Activated T-helper 17 cell treated with anti-CD3 and anti-CD28 coated beads, Interleukin-2, amount 50 U/mL, for 72 hours (primary cell): ENCODE results near the gene EVA1A. TPM values are rescaled to one million over a fixed set of nuclear protein-coding genes. Genes with fewer than 3 reads are reported as not detected.

ENCODE experiments used
- ATAC-seq: fragments of 150-1000 bp; cut with Tn5 transposase; replicated peaks from 2 replicates; pipeline ENCODE4 v1.10.0; 2021; ENCODE audit warnings: mild to moderate bottlenecking, moderate library complexity
- H3K27ac Mint-ChIP-seq: one replicate; pipeline ENCODE4 v1.8.0; 2022; ENCODE audit warnings: mixed read lengths
- H3K27me3 Mint-ChIP-seq: one replicate; pipeline ENCODE4 v1.8.0; 2022; ENCODE audit warnings: mixed read lengths
- H3K36me3 Mint-ChIP-seq: one replicate; pipeline ENCODE4 v1.8.0; 2022; ENCODE audit warnings: low read depth, mild to moderate bottlenecking, mixed read lengths
- H3K4me1 Mint-ChIP-seq: one replicate; pipeline ENCODE4 v1.8.0; 2022; ENCODE audit warnings: mixed read lengths
- H3K4me3 Mint-ChIP-seq: one replicate; pipeline ENCODE4 v1.8.0; 2022; ENCODE audit warnings: mild to moderate bottlenecking, mixed read lengths
- H3K9me3 Mint-ChIP-seq: one replicate; pipeline ENCODE4 v1.8.0; 2022; ENCODE audit warnings: mixed read lengths
- total RNA-seq, 2 donors: library from RNA; stranded (reverse); gene quantifications; one replicate each; pipeline ENCODE4 v1.2.3, GENCODE V29; 2022

Gene EVA1A
- total RNA-seq, 2 donors from 2014 or later, result not detected

DNA sequence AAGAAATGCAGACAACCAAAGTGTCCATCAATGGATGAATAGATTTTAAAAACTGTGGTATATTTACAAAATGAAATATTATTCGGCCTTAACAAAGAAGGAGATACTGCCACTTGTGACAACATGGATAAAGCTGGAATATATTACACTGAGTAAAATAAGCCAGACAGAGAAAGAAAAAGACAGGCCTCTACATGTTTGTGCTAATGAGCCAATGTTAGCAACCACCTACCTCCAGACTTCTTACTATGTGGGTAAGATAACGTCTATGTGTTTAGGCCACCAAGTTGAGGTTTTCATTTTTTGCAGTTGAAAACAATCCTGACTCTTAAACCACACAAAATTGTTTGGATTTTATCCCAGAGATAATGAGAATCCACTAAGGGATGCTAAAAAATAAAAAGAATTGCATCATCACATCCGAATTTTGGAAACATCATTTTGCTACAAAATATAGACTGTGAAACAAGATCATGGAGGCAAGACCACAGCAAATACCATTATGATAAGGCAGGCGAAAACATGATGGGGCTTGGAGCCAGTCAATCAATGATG is 47.0 kb downstream of the EVA1A start:
- no peak overlapping the region for H3K4me3 Mint-ChIP-seq
- H3K36me3 Mint-ChIP-seq, result no peaks in the 10 kb centered on the region
- ATAC-seq, result no peak
- no peak overlapping the region for H3K27ac Mint-ChIP-seq
- H3K27me3 Mint-ChIP-seq, result peaks cover 22% of the 10 kb centered on the region
- peaks cover 12% of the 10 kb centered on the region for H3K9me3 Mint-ChIP-seq
- H3K4me1 Mint-ChIP-seq, result no peaks in the 10 kb centered on the region

DNA sequence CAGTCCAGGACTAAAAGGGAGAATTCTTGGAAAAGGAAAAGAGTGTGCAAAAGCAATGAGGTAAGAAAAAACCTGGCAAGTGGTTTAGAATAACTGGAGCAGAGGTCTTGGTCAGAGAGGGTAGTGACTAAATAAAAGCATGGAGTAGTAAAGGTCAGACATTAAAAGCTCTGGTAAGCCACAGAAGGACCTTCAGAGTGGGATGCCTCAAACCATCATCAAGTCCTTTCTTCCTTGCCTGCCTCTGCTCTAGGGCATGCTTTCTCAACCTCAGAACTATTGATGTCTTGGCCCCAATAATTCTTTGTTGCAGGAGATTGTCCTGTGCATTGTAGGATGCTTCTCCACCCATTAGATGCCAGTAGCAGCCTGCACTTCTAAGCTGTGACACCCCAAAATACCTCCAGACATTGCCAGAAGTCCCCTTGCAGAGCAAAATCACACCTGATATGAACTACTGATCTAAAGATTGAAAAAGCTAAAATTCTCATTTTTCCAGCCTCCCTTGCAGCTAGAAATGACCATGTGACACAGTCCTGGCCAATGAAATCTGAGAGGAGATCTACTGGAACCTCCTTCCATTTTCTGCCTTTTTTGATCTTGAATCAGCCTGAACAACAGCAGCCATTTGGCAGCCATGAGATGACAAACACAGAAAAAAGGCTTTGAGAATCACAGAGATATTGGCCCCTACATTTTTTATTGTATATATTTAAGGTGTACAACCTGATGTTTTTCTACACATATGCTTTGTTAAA is 48.1 kb downstream of the EVA1A start:
- H3K27ac Mint-ChIP-seq, result no peak overlapping the region
- ATAC-seq, result no peak
- no peaks in the 10 kb centered on the region for H3K36me3 Mint-ChIP-seq
- H3K9me3 Mint-ChIP-seq, result peaks cover 15% of the 10 kb centered on the region
- H3K4me3 Mint-ChIP-seq, result no peak overlapping the region
- no peaks in the 10 kb centered on the region for H3K4me1 Mint-ChIP-seq
- H3K27me3 Mint-ChIP-seq, result peaks cover 18% of the 10 kb centered on the region

DNA sequence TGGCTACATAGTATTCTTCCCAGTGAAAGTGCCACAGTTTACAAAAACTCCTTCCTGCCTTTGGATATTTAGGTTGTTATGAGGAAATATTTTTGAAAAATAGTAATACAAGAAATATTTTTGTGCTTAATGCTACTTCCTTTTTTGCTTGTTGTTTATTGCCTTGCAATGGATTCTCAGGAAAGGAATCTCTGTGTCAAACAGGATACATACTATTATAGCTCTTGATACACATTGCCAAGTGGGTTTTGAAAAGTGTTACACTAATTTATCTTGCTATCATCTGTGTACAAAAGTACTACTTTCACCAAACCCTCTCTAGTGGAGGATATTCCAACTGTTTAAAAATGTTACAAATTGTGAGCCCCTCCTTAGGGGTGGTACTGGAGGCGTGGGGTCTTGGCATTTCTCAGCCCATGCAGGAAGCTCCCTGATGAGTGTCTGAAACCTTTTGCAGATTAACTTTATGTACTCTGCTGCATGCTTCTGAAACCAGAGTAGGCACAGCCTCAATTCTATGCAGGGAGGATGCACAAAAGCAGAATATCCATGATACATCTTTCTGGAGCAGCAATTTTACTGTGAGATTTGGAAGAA is 54.5 kb downstream of the EVA1A start:
- Mint-ChIP-seq H3K27ac (no peak overlapping the region), H3K27me3 (peaks cover 17% of the 10 kb centered on the region), H3K9me3 (peaks cover 5% of the 10 kb centered on the region), H3K4me1 (no peaks in the 10 kb centered on the region), H3K4me3 (no peak overlapping the region), H3K36me3 (no peaks in the 10 kb centered on the region)
- no peak for ATAC-seq

DNA sequence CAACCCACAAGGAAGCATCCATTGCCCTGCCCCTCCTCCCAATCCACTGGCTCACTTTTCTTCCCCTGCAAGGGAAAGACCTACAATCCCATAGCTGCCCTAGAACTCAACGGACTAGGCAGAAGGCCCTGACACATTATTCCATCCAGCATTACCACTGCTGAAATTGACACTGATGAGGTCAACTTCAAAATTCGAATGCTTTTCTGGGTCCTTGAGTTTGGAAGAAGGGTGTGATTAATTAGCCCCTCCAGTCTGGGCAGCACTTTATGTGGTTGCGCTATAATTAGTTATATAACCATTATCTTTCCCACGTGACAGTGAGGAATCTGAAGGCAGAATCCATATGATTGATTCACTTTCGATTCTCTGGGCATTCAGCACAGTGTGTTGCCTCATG is 55.7 kb downstream of the EVA1A start:
- Mint-ChIP-seq H3K4me3 (no peak overlapping the region), H3K9me3 (peaks cover 5% of the 10 kb centered on the region), H3K27me3 (peaks cover 24% of the 10 kb centered on the region), H3K4me1 (no peaks in the 10 kb centered on the region), H3K36me3 (no peaks in the 10 kb centered on the region), H3K27ac (no peak overlapping the region)
- no peak for ATAC-seq

DNA sequence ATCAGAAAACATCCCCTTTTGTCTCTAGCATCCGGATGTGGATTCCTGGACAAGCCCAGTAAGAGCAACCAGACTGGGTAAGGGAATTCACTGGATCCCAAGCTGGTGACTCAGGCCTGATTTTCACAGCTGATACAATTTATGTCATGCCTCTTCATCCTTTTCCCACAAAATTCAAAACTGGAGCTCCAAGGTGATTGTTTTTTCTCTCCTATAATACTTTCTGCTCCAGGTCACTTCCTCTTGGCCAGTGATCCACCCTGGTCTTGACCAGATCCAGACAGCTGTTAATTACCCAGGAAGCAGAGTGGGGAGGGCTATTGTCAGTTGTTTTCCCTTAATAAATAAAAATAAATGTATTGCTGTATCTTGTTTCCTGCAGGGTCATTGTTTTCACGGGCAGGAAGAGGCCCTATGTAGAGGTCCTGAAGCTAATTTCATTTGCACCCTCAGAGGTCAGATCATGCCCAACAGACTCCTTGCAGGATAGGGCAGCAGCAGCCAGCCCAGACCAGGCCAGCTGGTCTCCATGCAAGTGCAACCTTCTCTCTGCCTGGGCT is 57.6 kb downstream of the EVA1A start:
- Mint-ChIP-seq H3K27me3 (peaks cover 14% of the 10 kb centered on the region), H3K4me3 (no peak overlapping the region), H3K4me1 (no peaks in the 10 kb centered on the region), H3K27ac (no peak overlapping the region), H3K36me3 (no peaks in the 10 kb centered on the region), H3K9me3 (no peaks in the 10 kb centered on the region)
- ATAC-seq, result no peak

DNA sequence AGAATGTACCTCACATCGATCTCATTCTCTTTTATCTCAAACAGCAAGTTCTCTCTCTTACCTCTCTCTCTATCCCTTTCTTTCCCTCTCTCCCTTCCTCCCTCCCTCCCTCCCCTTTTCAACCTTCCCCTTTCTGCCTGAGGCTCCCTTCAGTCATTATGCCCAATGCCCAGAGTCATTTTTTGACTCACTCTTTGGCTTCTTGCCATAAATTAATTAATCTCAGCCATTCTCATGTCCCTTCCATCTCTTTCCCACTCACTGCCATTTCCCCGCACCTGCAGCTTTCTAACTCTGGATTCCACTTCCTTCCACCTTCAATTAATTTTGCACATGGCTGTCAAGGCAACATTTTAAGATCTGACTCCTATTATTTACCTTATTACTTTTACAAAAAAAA is 60.1 kb downstream of the EVA1A start:
- ATAC-seq, result no peak
- Mint-ChIP-seq H3K4me1 (no peaks in the 10 kb centered on the region), H3K9me3 (no peaks in the 10 kb centered on the region), H3K27me3 (peaks cover 19% of the 10 kb centered on the region), H3K4me3 (no peak overlapping the region), H3K27ac (no peak overlapping the region), H3K36me3 (no peaks in the 10 kb centered on the region)

DNA sequence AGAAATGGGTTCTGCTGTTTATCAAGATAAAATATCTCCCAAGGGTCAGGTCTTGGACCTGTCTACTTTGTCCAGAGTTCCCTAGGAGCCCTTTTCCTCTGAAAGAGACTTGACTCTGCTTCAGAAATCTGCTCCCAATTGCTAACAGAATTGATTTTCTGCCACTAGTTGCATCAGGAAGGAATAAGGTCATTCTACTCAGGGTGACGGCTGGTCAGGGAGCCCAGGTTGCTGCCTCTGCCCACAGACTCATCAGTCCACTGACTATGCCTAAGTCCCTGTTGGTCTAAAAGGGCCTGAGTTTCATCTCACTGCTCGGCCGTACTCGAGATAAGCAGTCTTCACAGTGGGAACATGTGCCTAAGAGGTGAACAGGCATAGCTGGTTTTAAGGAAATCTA is 61.2 kb downstream of the EVA1A start:
- no peaks in the 10 kb centered on the region for H3K4me1 Mint-ChIP-seq
- no peak overlapping the region for H3K4me3 Mint-ChIP-seq
- no peaks in the 10 kb centered on the region for H3K9me3 Mint-ChIP-seq
- no peak overlapping the region for H3K27ac Mint-ChIP-seq
- H3K36me3 Mint-ChIP-seq, result no peaks in the 10 kb centered on the region
- ATAC-seq, result no peak
- peaks cover 19% of the 10 kb centered on the region for H3K27me3 Mint-ChIP-seq

DNA sequence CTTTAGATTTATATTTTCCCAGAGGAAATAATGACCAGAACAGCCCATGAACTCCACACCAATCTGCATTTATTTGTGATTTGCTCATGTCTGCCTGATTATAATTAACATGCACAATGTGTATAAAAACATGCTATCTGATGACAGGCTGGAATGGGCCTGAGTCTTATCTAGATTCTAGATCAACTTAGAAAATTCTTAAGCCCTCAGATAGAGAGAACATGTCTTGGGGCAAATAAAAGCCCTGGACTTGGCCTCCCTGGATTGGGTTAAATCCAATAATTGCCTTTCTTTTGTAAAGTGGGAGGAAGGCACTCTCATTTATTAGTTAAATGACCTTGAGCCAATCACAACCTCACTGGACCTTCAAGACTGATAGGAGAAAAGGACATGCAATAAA is 61.8 kb downstream of the EVA1A start:
- no peak for ATAC-seq
- H3K4me3 Mint-ChIP-seq, result no peak overlapping the region
- peaks cover 15% of the 10 kb centered on the region for H3K27me3 Mint-ChIP-seq
- H3K4me1 Mint-ChIP-seq, result no peaks in the 10 kb centered on the region
- H3K27ac Mint-ChIP-seq, result no peak overlapping the region
- H3K36me3 Mint-ChIP-seq, result no peaks in the 10 kb centered on the region
- no peaks in the 10 kb centered on the region for H3K9me3 Mint-ChIP-seq

DNA sequence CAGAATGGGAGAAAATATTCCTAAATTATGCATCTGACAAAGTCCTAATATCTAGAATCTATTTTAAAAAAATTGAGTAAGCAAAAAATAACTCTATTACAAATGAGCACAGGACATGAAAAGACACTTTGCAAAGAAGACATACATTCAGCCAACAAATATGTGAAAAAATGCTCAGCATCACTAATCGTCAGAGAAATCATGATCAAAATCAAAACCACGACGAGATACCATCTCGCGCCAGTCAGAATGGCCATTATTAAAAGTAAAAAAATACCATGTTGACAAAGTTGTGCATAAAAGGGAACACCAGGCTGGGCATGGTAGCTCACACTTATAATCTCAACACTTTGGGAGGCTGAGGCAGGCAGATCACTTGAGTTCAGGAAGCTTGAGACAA is 63.5 kb downstream of the EVA1A start:
- H3K36me3 Mint-ChIP-seq, result no peaks in the 10 kb centered on the region
- no peaks in the 10 kb centered on the region for H3K9me3 Mint-ChIP-seq
- no peak for ATAC-seq
- H3K27me3 Mint-ChIP-seq, result peaks cover 19% of the 10 kb centered on the region
- no peaks in the 10 kb centered on the region for H3K4me1 Mint-ChIP-seq
- H3K4me3 Mint-ChIP-seq, result no peak overlapping the region
- no peak overlapping the region for H3K27ac Mint-ChIP-seq

DNA sequence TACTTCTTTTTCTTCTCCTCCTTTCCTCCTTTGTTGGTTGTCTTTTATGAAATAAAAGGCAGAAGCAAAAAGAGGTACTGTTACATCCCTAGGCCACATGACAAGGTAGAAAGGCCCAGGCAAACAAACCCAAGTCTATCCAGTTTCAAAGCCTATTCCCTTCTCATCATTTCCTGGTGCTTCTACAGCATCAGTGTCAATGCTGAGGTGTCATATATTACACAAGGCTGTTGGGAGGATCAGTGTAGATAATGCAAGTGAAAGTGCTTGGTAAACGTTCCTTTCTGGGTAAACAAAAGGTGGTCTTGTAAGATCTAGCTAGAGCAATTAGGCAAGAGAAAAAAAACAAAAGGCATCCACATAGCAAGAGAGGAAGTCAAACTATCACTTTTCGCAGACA is 64.9 kb downstream of the EVA1A start:
- Mint-ChIP-seq H3K36me3 (no peaks in the 10 kb centered on the region), H3K27me3 (peaks cover 16% of the 10 kb centered on the region), H3K9me3 (no peaks in the 10 kb centered on the region), H3K4me3 (no peak overlapping the region), H3K27ac (no peak overlapping the region), H3K4me1 (no peaks in the 10 kb centered on the region)
- ATAC-seq, result no peak

DNA sequence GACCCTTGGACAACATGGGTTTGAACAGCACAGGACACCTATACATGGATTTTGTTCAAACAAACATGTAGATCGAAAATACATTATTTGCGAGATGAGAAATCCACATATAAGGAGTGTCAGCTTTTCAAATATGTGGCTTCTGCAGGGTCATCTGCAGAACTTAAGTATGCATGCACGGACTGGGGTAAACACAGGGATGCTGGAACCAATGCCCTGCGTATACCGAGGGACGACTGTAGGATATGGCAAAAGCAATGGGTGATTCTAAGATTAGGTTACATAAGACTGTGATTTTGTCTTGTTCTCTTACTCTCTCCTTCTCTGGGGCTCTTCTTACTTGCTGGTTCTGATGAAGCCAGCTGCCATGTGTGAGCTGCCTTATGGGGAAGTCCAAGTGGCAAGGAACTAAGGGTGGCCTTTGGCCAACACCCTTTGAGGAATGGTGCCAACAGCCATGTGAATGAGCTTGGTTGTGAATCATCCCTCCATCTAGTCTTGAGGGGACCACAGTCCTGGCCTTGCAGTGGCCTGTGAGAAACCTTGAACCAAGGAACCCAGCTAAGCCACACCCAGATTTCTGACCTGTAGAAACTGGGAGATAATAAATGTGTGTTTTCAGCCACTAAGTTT is 66.5 kb downstream of the EVA1A start:
- no peaks in the 10 kb centered on the region for H3K4me1 Mint-ChIP-seq
- H3K27ac Mint-ChIP-seq, result no peak overlapping the region
- H3K9me3 Mint-ChIP-seq, result no peaks in the 10 kb centered on the region
- no peak overlapping the region for H3K4me3 Mint-ChIP-seq
- no peaks in the 10 kb centered on the region for H3K36me3 Mint-ChIP-seq
- no peak for ATAC-seq
- peaks cover 19% of the 10 kb centered on the region for H3K27me3 Mint-ChIP-seq

DNA sequence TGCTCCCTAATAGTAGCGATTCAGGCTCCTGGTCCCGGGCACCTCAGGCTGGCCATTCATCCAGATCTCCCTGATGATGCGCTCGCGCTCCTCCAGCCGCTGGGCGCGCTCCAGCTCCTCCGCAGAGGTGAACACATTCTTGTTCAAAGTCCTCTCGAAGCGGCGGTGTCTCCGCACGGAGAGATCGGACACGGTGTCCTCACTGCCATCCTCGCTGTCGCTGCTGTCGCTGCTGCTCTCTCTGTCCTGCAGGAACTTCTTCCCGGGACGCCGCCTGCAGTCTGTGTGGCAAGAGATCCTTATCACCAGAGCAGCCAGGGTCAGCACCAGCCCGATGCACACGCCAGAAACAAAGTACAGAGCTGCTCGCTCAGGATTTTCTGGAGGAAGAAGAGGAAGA is 67.5 kb downstream of the EVA1A start:
- no peak for ATAC-seq
- Mint-ChIP-seq H3K4me1 (no peaks in the 10 kb centered on the region), H3K27me3 (peaks cover 30% of the 10 kb centered on the region), H3K36me3 (no peaks in the 10 kb centered on the region), H3K27ac (no peak overlapping the region), H3K4me3 (no peak overlapping the region), H3K9me3 (no peaks in the 10 kb centered on the region)

DNA sequence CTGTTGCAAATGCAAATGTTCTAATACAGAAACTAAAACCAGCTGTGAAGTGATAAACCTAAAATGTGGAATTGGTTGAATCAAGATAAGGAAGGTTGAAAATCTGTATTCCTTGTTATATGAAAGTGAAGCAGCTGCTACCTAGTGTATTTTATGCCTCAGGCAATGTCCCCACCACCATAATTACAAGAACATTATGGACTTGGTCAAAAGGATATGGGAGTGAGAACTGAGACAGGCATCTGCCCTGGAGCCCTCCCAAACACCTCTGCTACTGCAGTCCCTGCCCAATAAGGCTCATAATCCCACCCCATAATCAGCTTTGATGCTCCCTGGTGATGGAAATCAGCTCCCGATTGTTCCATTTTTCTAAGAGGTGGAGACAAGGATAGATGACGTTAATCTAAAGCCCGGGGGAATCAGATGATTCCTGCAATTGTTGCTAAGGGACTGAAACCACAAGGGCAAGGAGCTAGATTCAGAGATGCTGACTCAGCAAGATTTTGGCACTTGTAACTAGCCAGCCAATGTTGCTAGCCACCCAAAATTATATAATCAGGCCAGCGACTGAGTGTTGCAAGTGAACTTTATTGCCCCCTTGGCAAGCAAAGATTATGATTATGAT is 69.5 kb downstream of the EVA1A start:
- H3K27me3 Mint-ChIP-seq, result peaks cover 36% of the 10 kb centered on the region
- H3K9me3 Mint-ChIP-seq, result no peaks in the 10 kb centered on the region
- no peak for ATAC-seq
- H3K4me3 Mint-ChIP-seq, result no peak overlapping the region
- no peaks in the 10 kb centered on the region for H3K4me1 Mint-ChIP-seq
- H3K27ac Mint-ChIP-seq, result no peak overlapping the region
- no peaks in the 10 kb centered on the region for H3K36me3 Mint-ChIP-seq

DNA sequence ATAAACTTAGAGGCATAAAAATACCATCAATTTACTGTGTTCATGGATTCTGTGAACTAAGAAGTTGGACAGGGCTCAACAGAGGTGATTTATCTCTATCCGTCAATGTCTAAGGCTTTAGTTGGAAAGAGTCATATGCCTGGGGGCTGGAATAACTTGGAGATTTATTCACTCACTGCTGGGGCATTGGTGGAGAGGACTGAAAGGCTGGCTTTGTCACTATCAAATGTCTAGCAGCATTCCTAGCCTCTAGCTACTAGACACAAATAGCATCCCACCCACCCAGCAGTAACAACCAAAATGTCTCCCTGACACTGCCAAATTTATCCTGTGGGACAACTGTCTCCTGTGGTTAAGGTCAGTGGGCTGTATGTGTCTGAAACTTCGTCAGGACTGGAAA is 71.0 kb downstream of the EVA1A start:
- no peaks in the 10 kb centered on the region for H3K36me3 Mint-ChIP-seq
- H3K27me3 Mint-ChIP-seq, result peaks cover 33% of the 10 kb centered on the region
- H3K4me1 Mint-ChIP-seq, result no peaks in the 10 kb centered on the region

More for the DNA sequence above, 71.0 kb downstream of the EVA1A start:
- Mint-ChIP-seq H3K4me3 (no peak overlapping the region), H3K9me3 (no peaks in the 10 kb centered on the region), H3K27ac (no peak overlapping the region)
- ATAC-seq, result no peak
